ENCODE data around the gene NACC1.
A peak's percentile ranks its signal among the peaks of the same experiment; 100 is the strongest.

The NACC1 gene

GRCh38 chr19:13085666-13086065 is 32.4 kb upstream of the NACC1 start:
- no peak for DNase-seq (ENCODE audit: low read depth)
- TF ChIP-seq CTCF (IDR thresholded peaks at IDR 0.05; ENCODE audit: low read depth, low read length): no peak
- no peak overlapping the region for H3K4me3 ChIP-seq (ENCODE audit: low read depth, low read length)

- TF ChIP-seq MAX (IDR thresholded peaks at IDR 0.05; ENCODE audit: low read depth, low read length): no peak
- no peak for TF ChIP-seq POLR2A (IDR thresholded peaks at IDR 0.05; ENCODE audit: extremely low read depth, insufficient read length)
- TF ChIP-seq CTCF (IDR thresholded peaks at IDR 0.05; ENCODE audit: low read depth, low read length): no peak
- no peak for TF ChIP-seq MYC (IDR thresholded peaks at IDR 0.05; ENCODE audit: low read depth, low read length)
- no peak overlapping the region for H3K4me3 ChIP-seq (ENCODE audit: low read depth, low read length)
- no peak for DNase-seq (ENCODE audit: low read depth)
Measured at GRCh38 chr19:13086341-13086740, 31.7 kb upstream of the NACC1 start.

GRCh38 chr19:13087295-13087694 is 30.8 kb upstream of the NACC1 start:
- no peak for DNase-seq (ENCODE audit: low read depth)
- no peak for TF ChIP-seq CTCF (IDR thresholded peaks at IDR 0.05; ENCODE audit: low read depth, low read length)
- no peak for TF ChIP-seq MYC (IDR thresholded peaks at IDR 0.05; ENCODE audit: low read depth, low read length)
- TF ChIP-seq MAX (IDR thresholded peaks at IDR 0.05; ENCODE audit: low read depth, low read length): no peak
- no peak for TF ChIP-seq POLR2A (IDR thresholded peaks at IDR 0.05; ENCODE audit: extremely low read depth, insufficient read length)
- H3K4me3 ChIP-seq (ENCODE audit: low read depth, low read length): no peak overlapping the region

GRCh38 chr19:13087795-13088537 is 30.1 kb upstream of the NACC1 start:
- no peak for DNase-seq (ENCODE audit: low read depth)

GRCh38 chr19:13089139-13089856 is 28.8 kb upstream of the NACC1 start:
- TF ChIP-seq CTCF (IDR thresholded peaks at IDR 0.05; ENCODE audit: low read depth, low read length) (peak; percentile 38), POLR2A (IDR thresholded peaks at IDR 0.05; ENCODE audit: extremely low read depth, insufficient read length) (no peak)
- H3K4me3 ChIP-seq (ENCODE audit: low read depth, low read length): no peak overlapping the region
- DNase-seq (ENCODE audit: low read depth): no peak

More at GRCh38 chr19:13087795-13088537, 30.1 kb upstream of the NACC1 start:
- H3K4me3 ChIP-seq (ENCODE audit: low read depth, low read length): no peak overlapping the region
- no peak for TF ChIP-seq MYC (IDR thresholded peaks at IDR 0.05; ENCODE audit: low read depth, low read length)
- no peak for TF ChIP-seq POLR2A (IDR thresholded peaks at IDR 0.05; ENCODE audit: extremely low read depth, insufficient read length)
- TF ChIP-seq CTCF (IDR thresholded peaks at IDR 0.05; ENCODE audit: low read depth, low read length): no peak
- TF ChIP-seq MAX (IDR thresholded peaks at IDR 0.05; ENCODE audit: low read depth, low read length): no peak

Data from NB4 (cell line).